AG09319 (cell line): ENCODE data around the gene AJM1.
"Not testable (repeated sequence)": the region's sequence is repeated elsewhere in the genome, so short reads cannot be mapped to it uniquely, and the experiment has no call there.

Source experiments
- DNase-seq: peaks from one replicate; pipeline ENCODE4 v3.0.0-alpha.2; 2010; ENCODE audit warnings: low read depth; ENCODE audit errors: extremely low read depth
- TF ChIP-seq, protein P1 (sequence below): IDR thresholded peaks from 2 replicates; pipeline ENCODE4 v1.5.1; 2011; ENCODE audit warnings: low read depth, mild to moderate bottlenecking, inconsistent platforms, low read length, moderate library complexity

The AJM1 gene

DNA sequence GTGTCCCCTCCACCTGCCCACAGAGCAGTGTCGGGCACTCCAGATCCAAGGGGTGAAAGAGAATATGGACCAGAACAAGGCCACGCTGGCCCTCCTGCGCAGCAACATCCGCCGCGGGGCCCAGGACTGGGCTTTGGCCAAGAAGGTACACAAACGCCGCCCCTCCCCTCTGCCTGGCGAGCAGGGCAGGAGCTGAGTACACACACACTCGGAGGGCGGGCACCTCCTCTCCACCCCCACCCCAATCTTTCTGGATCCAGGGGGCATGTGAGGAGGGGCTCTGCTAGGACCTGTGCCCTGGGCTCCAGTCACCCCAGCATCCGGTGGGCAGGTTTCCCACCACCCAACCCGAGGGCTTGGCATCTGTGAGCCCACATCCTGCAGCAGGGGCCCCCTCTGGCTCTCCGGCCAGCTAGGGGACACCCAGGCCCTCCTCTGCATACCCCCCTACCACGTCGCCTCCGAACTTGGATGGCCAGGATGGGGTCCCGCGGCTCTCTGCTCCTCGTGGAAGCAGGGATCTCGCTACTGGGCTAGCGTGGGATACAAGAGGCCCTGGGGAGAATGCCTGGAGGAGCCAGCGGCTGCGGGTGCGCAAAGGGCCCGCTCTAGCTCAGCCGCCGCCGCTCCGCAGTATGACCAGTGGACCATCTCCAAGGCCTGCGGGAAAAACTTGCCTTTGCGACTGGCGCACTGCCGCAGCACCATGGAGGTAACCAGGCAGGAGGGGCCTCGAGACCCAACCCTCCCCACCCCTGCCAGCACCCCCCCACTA lies 43.0 kb upstream of the AJM1 start:
- TF ChIP-seq, protein P1, sequence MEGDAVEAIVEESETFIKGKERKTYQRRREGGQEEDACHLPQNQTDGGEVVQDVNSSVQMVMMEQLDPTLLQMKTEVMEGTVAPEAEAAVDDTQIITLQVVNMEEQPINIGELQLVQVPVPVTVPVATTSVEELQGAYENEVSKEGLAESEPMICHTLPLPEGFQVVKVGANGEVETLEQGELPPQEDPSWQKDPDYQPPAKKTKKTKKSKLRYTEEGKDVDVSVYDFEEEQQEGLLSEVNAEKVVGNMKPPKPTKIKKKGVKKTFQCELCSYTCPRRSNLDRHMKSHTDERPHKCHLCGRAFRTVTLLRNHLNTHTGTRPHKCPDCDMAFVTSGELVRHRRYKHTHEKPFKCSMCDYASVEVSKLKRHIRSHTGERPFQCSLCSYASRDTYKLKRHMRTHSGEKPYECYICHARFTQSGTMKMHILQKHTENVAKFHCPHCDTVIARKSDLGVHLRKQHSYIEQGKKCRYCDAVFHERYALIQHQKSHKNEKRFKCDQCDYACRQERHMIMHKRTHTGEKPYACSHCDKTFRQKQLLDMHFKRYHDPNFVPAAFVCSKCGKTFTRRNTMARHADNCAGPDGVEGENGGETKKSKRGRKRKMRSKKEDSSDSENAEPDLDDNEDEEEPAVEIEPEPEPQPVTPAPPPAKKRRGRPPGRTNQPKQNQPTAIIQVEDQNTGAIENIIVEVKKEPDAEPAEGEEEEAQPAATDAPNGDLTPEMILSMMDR: no peak
- DNase-seq: no peak

DNA sequence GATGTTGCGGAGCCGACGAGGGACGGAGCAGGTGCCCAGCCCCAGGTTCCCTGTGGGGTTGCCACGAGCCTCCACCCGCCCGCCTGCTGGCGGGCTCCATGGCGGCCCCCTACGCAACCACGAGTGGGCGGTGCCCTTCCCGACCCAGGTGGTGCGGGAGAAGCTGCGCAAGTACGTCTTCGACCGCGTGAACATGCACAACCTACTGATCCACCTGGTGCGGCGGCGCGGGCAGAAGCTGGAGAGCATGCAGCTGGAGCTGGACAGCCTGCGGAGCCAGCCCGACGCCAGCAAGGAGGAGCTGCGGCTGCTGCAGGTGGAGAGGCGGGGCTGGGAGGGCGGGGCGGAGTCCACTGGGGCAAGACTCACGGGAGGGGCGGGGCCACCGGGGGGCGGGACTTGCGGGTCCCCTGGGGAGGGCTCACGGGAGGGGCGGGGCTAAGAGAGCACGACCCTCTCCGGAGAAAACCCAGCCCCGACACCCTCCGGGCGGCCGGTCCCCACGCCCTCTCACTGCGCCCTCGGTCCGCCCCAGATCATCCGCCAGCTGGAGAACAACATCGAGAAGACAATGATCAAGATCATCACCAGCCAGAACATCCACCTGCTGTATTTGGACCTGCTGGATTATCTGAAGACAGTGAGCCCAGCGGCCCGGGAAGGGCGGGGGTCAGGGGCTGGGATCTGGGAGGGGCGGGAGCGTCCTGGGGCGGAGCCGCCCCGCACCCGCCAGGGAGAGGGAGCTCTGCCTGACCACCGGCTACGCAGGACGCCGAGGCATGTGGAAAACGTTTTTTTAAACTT lies 42.2 kb upstream of the AJM1 start:
- TF ChIP-seq, protein P1: no peak
- no peak for DNase-seq

DNA sequence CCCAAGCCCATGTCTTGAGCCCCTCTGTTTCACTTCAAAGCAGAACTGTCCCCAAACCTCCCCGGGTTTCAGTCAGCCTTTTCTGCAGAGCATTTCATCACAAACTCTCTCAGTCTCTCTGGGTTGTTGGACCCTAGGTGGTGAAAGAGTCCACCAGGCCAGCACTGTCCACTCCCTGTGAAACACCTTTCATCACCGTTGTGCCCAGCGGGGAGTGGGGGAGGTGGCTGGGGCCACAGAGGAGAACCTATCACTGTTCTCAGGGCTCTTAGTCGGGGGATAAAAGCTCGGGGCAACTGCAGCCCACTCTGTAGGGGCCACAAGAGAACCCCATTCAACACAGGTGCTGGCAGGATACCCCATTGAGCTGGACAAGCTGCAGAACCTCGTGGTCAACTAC lies 40.0 kb upstream of the AJM1 start:
- TF ChIP-seq, protein P1: no peak

DNA sequence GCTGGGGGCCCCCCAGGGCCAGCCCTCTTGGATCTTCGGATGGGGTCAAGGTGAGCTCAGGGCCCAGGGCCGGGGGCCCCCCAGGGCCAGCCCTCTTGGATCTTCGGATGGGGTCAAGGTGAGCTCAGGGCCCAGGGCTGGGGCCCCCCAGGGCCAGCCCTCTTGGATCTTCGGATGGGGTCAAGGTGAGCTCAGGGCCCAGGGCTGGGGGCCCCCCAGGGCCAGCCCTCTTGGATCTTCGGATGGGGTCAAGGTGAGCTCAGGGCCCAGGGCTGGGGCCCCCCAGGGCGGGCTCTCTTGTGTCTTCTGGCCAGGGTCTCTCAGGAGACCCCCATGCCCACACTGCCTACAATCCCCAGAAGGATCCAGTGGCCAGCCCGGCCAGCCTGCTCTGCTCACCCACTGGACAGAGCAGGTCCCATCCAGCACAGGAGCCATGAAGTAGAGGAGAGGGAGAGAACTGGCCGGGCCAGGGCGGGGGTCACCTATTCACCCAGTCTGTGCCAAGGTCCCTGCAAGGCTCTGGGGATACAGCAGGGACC lies 39.2 kb upstream of the AJM1 start:
- DNase-seq: not testable (repeated sequence)

More for the DNA sequence above, 40.0 kb upstream of the AJM1 start:
- no peak for DNase-seq

DNA sequence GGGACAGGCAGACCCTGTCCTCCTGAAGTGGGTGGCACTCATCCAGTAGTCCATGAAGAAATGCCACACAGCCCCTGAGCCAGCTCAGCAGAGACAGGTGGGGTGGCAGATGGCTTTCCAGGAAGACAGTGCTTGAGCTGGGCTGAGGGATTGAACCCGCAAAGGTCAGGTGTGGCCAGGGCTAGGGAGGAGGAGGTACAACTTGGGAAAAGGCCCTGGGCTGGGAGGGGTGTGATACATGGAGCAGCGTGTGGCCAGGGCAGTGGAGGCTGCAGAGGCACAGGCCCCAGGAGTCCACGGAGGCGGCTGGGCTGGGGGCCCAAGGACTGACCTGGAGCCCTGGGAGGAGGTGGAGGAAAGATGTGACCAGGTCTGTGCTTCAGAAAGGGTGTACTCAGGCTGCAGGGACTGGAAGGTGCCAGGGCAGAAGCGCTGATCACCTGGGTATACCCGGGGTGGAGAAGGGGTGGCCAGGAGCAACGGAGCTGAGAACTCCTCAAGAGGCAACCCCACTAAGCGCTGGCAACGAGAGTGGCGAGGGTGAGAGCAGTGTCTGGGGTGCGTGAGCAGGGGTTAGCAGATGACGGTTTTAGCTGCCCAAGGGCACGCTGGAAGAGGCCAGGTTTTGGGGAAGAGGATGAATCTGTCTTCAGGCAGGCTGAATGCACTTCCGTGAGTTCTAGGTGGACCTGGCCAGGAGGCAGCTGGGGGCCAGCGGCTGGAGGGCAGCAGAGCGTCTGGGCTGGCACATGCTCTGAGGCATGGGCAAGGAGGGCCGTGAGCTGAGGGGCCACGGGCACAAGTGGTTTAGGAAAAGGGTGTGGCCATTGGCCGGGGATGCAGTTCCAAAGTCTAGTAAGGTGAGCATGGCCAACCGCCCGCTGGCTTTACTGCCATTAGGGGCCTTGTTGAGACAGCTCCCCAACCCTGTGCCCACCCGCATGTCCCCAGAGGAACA lies 38.4 kb upstream of the AJM1 start:
- TF ChIP-seq, protein P1: no peak
- no peak for DNase-seq

DNA sequence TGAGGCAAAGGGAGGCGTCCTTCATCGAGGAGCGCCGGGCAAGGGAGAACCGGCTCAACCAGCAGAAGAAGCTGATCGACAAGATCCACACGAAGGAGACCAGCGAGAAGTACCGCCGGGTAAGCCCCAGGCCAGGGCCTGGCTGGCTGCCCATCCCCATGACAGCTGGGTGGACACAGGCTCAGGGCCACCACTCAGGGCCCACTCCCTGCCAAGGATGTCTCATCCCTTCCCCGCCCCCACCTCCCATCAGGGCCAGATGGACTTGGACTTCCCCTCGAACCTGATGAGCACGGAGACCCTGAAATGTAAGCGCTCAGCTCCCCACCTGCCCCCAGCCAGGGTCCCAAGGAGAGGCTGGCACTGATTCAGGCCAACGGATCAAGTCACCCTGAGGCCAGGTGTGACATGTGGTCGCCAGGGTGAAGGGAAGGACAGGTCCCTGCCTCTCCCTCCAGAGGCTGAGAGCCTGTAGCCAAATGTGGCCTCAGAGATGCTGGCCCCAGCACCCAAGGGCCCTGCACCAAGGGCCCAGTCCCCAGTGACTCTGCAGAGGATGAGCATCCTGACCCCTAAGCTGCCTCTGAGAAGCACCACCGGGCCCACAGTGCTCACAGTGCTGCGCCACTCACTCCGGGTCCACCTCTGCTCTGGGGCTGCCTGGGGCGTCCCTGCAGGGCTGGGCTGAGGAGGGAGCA lies 37.6 kb upstream of the AJM1 start:
- TF ChIP-seq, protein P1: no peak
- no peak for DNase-seq

DNA sequence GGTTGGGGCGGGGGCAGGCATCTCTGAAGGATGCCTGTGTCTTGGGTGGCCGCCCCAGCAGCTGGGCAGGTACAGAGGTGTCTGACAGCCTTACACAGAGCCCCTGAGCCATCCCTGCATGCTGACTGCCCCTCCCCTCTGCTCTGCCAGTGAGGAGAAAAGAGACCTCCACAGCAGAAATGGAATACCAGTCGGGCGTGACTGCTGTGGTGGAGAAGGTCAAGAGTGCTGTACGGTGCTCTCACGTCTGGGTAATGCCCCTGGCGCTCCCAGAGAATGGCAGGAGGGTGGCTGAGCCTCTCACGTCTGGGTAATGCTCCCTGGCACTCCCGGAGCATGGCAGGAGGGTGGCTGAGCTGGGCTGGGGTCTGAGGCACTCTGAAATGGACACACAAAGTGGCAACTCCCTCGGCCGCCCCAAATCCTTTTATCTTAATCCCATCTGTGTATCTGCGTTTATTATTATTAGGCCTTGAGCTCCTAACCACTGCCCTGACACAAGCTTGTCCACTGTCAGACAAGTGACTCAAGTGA lies 37.0 kb upstream of the AJM1 start:
- no peak for DNase-seq
- TF ChIP-seq, protein P1: no peak
